HEK293 (cell line): ENCODE results near the gene LRRN2.

Source experiments
- PRDM6 ChIP-seq: fragments of 450-650 bp; formaldehyde crosslinking; IDR thresholded peaks from 2 replicates; pipeline ENCODE4 v1.5.1; 2017; ENCODE audit warnings: missing biosample characterization, missing genetic modification characterization
- SCRT1 ChIP-seq: fragments of 450-650 bp; formaldehyde crosslinking; IDR thresholded peaks from 2 replicates; pipeline ENCODE4 v1.5.1; 2016; ENCODE audit warnings: missing biosample characterization, missing genetic modification characterization, borderline replicate concordance
- TCF7L2 ChIP-seq: IDR thresholded peaks from 2 replicates; pipeline ENCODE4 v1.6.1; 2011; ENCODE audit warnings: low read depth, mild to moderate bottlenecking, inconsistent platforms, low read length, moderate library complexity, borderline replicate concordance
- ZBTB11 ChIP-seq: fragments of 450-650 bp; formaldehyde crosslinking; conservative IDR thresholded peaks from 2 replicates; pipeline ENCODE4 v1.5.1; 2016; ENCODE audit warnings: low read depth, missing biosample characterization, missing genetic modification characterization
- ZFHX2 ChIP-seq: fragments of 450-650 bp; formaldehyde crosslinking; conservative IDR thresholded peaks from 2 replicates; pipeline ENCODE4 v1.5.1; 2016; ENCODE audit warnings: missing biosample characterization, missing genetic modification characterization
- ZNF561 ChIP-seq: fragments of 450-650 bp; IDR thresholded peaks from 2 replicates; pipeline ENCODE4 v1.5.1; 2018; ENCODE audit warnings: missing biosample characterization, missing genetic modification characterization, borderline replicate concordance
- ZNF707 ChIP-seq: fragments of 450-650 bp; formaldehyde crosslinking; IDR thresholded peaks from 2 replicates; pipeline ENCODE4 v1.5.1; 2016; ENCODE audit warnings: missing biosample characterization, missing genetic modification characterization
- TF ChIP-seq, protein P1 (sequence below): fragments of 450-650 bp; formaldehyde crosslinking; IDR thresholded peaks from 2 replicates; pipeline ENCODE4 v1.5.1; 2016; ENCODE audit warnings: missing biosample characterization, missing genetic modification characterization
- TF ChIP-seq, protein P2 (sequence below): fragments of 450-650 bp; formaldehyde crosslinking; IDR thresholded peaks from 2 replicates; pipeline ENCODE4 v1.5.1; 2016; ENCODE audit warnings: missing biosample characterization, missing genetic modification characterization, borderline replicate concordance
- TF ChIP-seq, protein P3 (sequence below): fragments of 450-650 bp; formaldehyde crosslinking; IDR thresholded peaks from 2 replicates; pipeline ENCODE4 v1.5.1; 2016; ENCODE audit warnings: missing biosample characterization, missing genetic modification characterization, low read depth

GRCh38 chr1:204587621-204588020 lies 97.9 kb downstream of the LRRN2 start:
- TF ChIP-seq, protein P1, sequence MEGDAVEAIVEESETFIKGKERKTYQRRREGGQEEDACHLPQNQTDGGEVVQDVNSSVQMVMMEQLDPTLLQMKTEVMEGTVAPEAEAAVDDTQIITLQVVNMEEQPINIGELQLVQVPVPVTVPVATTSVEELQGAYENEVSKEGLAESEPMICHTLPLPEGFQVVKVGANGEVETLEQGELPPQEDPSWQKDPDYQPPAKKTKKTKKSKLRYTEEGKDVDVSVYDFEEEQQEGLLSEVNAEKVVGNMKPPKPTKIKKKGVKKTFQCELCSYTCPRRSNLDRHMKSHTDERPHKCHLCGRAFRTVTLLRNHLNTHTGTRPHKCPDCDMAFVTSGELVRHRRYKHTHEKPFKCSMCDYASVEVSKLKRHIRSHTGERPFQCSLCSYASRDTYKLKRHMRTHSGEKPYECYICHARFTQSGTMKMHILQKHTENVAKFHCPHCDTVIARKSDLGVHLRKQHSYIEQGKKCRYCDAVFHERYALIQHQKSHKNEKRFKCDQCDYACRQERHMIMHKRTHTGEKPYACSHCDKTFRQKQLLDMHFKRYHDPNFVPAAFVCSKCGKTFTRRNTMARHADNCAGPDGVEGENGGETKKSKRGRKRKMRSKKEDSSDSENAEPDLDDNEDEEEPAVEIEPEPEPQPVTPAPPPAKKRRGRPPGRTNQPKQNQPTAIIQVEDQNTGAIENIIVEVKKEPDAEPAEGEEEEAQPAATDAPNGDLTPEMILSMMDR, result no peak
- TF ChIP-seq SCRT1 (tag by site-specific recombination) (no peak), TCF7L2 (no peak), ZBTB11 (tag by site-specific recombination) (no peak), ZNF707 (tag by site-specific recombination) (no peak), ZNF561 (no peak), PRDM6 (tag by site-specific recombination) (no peak), ZFHX2 (tag by site-specific recombination) (no peak)
- TF ChIP-seq, protein P2, sequence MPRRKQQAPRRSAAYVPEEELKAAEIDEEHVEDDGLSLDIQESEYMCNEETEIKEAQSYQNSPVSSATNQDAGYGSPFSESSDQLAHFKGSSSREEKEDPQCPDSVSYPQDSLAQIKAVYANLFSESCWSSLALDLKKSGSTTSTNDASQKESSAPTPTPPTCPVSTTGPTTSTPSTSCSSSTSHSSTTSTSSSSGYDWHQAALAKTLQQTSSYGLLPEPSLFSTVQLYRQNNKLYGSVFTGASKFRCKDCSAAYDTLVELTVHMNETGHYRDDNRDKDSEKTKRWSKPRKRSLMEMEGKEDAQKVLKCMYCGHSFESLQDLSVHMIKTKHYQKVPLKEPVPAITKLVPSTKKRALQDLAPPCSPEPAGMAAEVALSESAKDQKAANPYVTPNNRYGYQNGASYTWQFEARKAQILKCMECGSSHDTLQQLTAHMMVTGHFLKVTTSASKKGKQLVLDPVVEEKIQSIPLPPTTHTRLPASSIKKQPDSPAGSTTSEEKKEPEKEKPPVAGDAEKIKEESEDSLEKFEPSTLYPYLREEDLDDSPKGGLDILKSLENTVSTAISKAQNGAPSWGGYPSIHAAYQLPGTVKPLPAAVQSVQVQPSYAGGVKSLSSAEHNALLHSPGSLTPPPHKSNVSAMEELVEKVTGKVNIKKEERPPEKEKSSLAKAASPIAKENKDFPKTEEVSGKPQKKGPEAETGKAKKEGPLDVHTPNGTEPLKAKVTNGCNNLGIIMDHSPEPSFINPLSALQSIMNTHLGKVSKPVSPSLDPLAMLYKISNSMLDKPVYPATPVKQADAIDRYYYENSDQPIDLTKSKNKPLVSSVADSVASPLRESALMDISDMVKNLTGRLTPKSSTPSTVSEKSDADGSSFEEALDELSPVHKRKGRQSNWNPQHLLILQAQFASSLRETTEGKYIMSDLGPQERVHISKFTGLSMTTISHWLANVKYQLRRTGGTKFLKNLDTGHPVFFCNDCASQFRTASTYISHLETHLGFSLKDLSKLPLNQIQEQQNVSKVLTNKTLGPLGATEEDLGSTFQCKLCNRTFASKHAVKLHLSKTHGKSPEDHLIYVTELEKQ, result no peak
- TF ChIP-seq, protein P3, sequence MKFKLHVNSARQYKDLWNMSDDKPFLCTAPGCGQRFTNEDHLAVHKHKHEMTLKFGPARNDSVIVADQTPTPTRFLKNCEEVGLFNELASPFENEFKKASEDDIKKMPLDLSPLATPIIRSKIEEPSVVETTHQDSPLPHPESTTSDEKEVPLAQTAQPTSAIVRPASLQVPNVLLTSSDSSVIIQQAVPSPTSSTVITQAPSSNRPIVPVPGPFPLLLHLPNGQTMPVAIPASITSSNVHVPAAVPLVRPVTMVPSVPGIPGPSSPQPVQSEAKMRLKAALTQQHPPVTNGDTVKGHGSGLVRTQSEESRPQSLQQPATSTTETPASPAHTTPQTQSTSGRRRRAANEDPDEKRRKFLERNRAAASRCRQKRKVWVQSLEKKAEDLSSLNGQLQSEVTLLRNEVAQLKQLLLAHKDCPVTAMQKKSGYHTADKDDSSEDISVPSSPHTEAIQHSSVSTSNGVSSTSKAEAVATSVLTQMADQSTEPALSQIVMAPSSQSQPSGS (tag by site-specific recombination), result no peak
